Nephron progenitor cell (in vitro differentiated cells): ENCODE measurements around the gene PROM2.

Experiments
- DNase-seq: peaks from one replicate; pipeline ENCODE4 v3.0.0; 2021
- H3K27ac Mint-ChIP-seq: 2 replicates; pipeline ENCODE4 v1.8.0; 2021; ENCODE audit warnings: mild to moderate bottlenecking, moderate library complexity, mixed read lengths
- H3K27me3 Mint-ChIP-seq: 2 replicates; pipeline ENCODE4 v1.8.0; 2021; ENCODE audit warnings: mild to moderate bottlenecking, low read depth, mixed read lengths; ENCODE audit not compliant: poor library complexity
- H3K36me3 Mint-ChIP-seq: 2 replicates; pipeline ENCODE4 v1.8.0; 2021; ENCODE audit warnings: low read depth, mixed read lengths
- H3K4me1 Mint-ChIP-seq: 2 replicates; pipeline ENCODE4 v1.8.0; 2021; ENCODE audit warnings: mixed read lengths
- H3K4me3 Mint-ChIP-seq: 2 replicates; pipeline ENCODE4 v1.8.0; 2021; ENCODE audit warnings: mild to moderate bottlenecking, moderate library complexity, mixed read lengths
- H3K9me3 Mint-ChIP-seq: 2 replicates; pipeline ENCODE4 v1.8.0; 2021; ENCODE audit warnings: mild to moderate bottlenecking, moderate library complexity, mixed read lengths
- CTCF ChIP-seq: fragments of 200-600 bp; sonication (generic); IDR thresholded peaks from 2 replicates; pipeline ENCODE4 v1.5.0; 2021; ENCODE audit warnings: antibody characterized with exemption

PROM2 gene

GRCh38 chr2:95274291-95275150 lies at the start of gene PROM2:
Gene PROM2 (plus strand): TSS chr2:95274449. CDS start chr2:95274586, 137 bp downstream.
- H3K36me3 Mint-ChIP-seq = no peaks in the 10 kb centered on the region
- no peak for DNase-seq
- H3K27ac Mint-ChIP-seq = no peak within 1 kb of the TSS
- no peak for TF ChIP-seq CTCF
- H3K27me3 Mint-ChIP-seq = peaks cover 3% of the 10 kb centered on the region
- H3K4me1 Mint-ChIP-seq = no peaks in the 10 kb centered on the region
- H3K9me3 Mint-ChIP-seq = no peaks in the 10 kb centered on the region
- H3K4me3 Mint-ChIP-seq = no peak within 1 kb of the TSS

- Mint-ChIP-seq H3K27ac (no peak overlapping the region), H3K36me3 (peaks cover 54% of the 10 kb centered on the region), H3K4me3 (no peak overlapping the region), H3K9me3 (peaks cover 86% of the 10 kb centered on the region), H3K27me3 (peaks cover 4% of the 10 kb centered on the region), H3K4me1 (no peaks in the 10 kb centered on the region)
- DNase-seq = no peak
- no peak for TF ChIP-seq CTCF
Measured at GRCh38 chr2:95225658-95226057, 48.6 kb upstream of the PROM2 start.

- no peak overlapping the region for H3K27ac Mint-ChIP-seq
- peak; percentile 74 for DNase-seq
- no peak overlapping the region for H3K4me3 Mint-ChIP-seq
- peaks cover 4% of the 10 kb centered on the region for H3K27me3 Mint-ChIP-seq
- peak; percentile 58 for TF ChIP-seq CTCF
- peaks cover 14% of the 10 kb centered on the region for H3K36me3 Mint-ChIP-seq
- peaks cover 81% of the 10 kb centered on the region for H3K9me3 Mint-ChIP-seq
- no peaks in the 10 kb centered on the region for H3K4me1 Mint-ChIP-seq
Measured at GRCh38 chr2:95231723-95232122, 42.5 kb upstream of the PROM2 start.

GRCh38 chr2:95232232-95232631 lies 42.0 kb upstream of the PROM2 start:
- Mint-ChIP-seq H3K9me3 (peaks cover 83% of the 10 kb centered on the region), H3K36me3 (peaks cover 14% of the 10 kb centered on the region), H3K27ac (no peak overlapping the region), H3K4me3 (no peak overlapping the region), H3K4me1 (no peaks in the 10 kb centered on the region), H3K27me3 (peaks cover 4% of the 10 kb centered on the region)
- DNase-seq = no peak
- TF ChIP-seq CTCF = no peak

GRCh38 chr2:95234286-95234785 lies 39.9 kb upstream of the PROM2 start:
- Mint-ChIP-seq H3K27ac (no peak overlapping the region), H3K4me3 (no peak overlapping the region), H3K4me1 (no peaks in the 10 kb centered on the region), H3K9me3 (peaks cover 86% of the 10 kb centered on the region), H3K27me3 (peaks cover 4% of the 10 kb centered on the region), H3K36me3 (peaks cover 14% of the 10 kb centered on the region)
- DNase-seq = no peak
- no peak for TF ChIP-seq CTCF

- DNase-seq = no peak
- no peak for TF ChIP-seq CTCF
- H3K36me3 Mint-ChIP-seq = peaks cover 14% of the 10 kb centered on the region
- H3K4me3 Mint-ChIP-seq = no peak overlapping the region
- H3K9me3 Mint-ChIP-seq = peaks cover 88% of the 10 kb centered on the region
- H3K4me1 Mint-ChIP-seq = no peaks in the 10 kb centered on the region
- H3K27me3 Mint-ChIP-seq = peaks cover 4% of the 10 kb centered on the region
- H3K27ac Mint-ChIP-seq = no peak overlapping the region
Measured at GRCh38 chr2:95234816-95235215, 39.4 kb upstream of the PROM2 start.
